ENCODE data around the gene GLP1R.

- no peak for TF ChIP-seq CTCF (IDR thresholded peaks at IDR 0.05; ENCODE audit: insufficient read depth, low read length, poor library complexity, severe bottlenecking)
- TF ChIP-seq EZH2phosphoT487 (conservative IDR thresholded peaks at IDR 0.05; ENCODE audit: low read length) = no peak
Observed at GRCh38 chr6:39074486-39074885, 25.9 kb downstream of the GLP1R start.
